Diencephalon (tissue), 1 donor: ENCODE measurements around the gene KAT8. TPM values are rescaled to one million over a fixed set of nuclear protein-coding genes. Genes with fewer than 3 reads are reported as not detected.

Source experiments
- small RNA-seq: library from RNA; depleted of rRNA; stranded (forward); fragments of <200 nt; gene quantifications from one replicate; pipeline ENCODE3, GENCODE V24; 2014
- total RNA-seq: library from RNA; depleted of rRNA; stranded (reverse); fragments of >200 nt; gene quantifications from one replicate; pipeline ENCODE4 v1.2.3, GENCODE V29; 2014

The KAT8 gene
- total RNA-seq: 37.4 TPM

GRCh38 chr16:31117384-31118222 is at the start of gene KAT8:
KAT8 (plus strand) TSS chr16:31117664; CDS start chr16:31117682, 18 bp downstream.

GRCh38 chr16:31073970-31074813 is 43.3 kb upstream of the KAT8 start, which contains the start of the genes ZNF646 and ZNF668:
ZNF646 (plus strand) TSS chr16:31074422; CDS start chr16:31076325, 1,903 bp downstream.
ZNF668 (minus strand) TSS chr16:31074240; CDS start chr16:31064459, 9,781 bp downstream.

GRCh38 chr16:31088459-31089183 is 28.8 kb upstream of the KAT8 start, which contains the start of gene PRSS53:
PRSS53 (minus strand) TSS chr16:31088943; CDS start chr16:31088809, 134 bp downstream.

GRCh38 chr16:31094424-31095120 is 22.9 kb upstream of the KAT8 start, which contains the start of gene VKORC1:
VKORC1 (minus strand) TSS chr16:31094797; CDS start chr16:31094729, 68 bp downstream.

GRCh38 chr16:31108035-31108793 is 9.2 kb upstream of the KAT8 start, which contains the start of gene BCKDK:
BCKDK (plus strand) TSS chr16:31108386; CDS start chr16:31109224, 838 bp downstream.

GRCh38 chr16:31135535-31136286 is 18.2 kb downstream of the KAT8 start, which contains the start of gene PRSS8:
PRSS8 (minus strand) TSS chr16:31135727; CDS start chr16:31135498, 229 bp downstream.

GRCh38 chr16:31149894-31150890 is 32.7 kb downstream of the KAT8 start, which contains the start of gene PRSS36:
PRSS36 (minus strand) TSS chr16:31150066; CDS start chr16:31150035, 31 bp downstream.

GRCh38 chr16:31179747-31180459 is 62.4 kb downstream of the KAT8 start, which contains the start of gene FUS:
FUS (plus strand) TSS chr16:31180139; CDS start chr16:31180215, 76 bp downstream.

Small RNAs within 50 kb of the gene (small RNA-seq; reads per million reads assigned to genes)
- not detected for gene AC009088.4
- not detected for gene NDUFA3P6

Other genes starting within 250 kb of the KAT8 start
- 45.4 TPM for gene BCL7C, start 223.6 kb upstream of the KAT8 start, total RNA-seq
- gene CTF1, start 221.1 kb upstream of the KAT8 start, total RNA-seq: 0.92 TPM
- 49.8 TPM for gene FBXL19, start 194.1 kb upstream of the KAT8 start, total RNA-seq
- gene ORAI3, start 168.6 kb upstream of the KAT8 start, total RNA-seq: 6.2 TPM
- gene SETD1A, start 159.9 kb upstream of the KAT8 start, total RNA-seq: 3.9 TPM
- gene HSD3B7, start 132.5 kb upstream of the KAT8 start, total RNA-seq: 3.5 TPM
- 49.4 TPM for gene STX1B, start 107.0 kb upstream of the KAT8 start, total RNA-seq
- gene STX4, start 84.1 kb upstream of the KAT8 start, total RNA-seq: 21.9 TPM
- 7.6 TPM for gene ZNF668, start 43.4 kb upstream of the KAT8 start, total RNA-seq
- gene ZNF646, start 43.2 kb upstream of the KAT8 start, total RNA-seq: 11.8 TPM
- 2.5 TPM for gene PRSS53, start 28.7 kb upstream of the KAT8 start, total RNA-seq
- gene VKORC1, start 22.9 kb upstream of the KAT8 start, total RNA-seq: 55.6 TPM
- gene BCKDK, start 9.3 kb upstream of the KAT8 start, total RNA-seq: 17.8 TPM
- gene PRSS8, start 18.1 kb downstream of the KAT8 start, total RNA-seq: not detected
- gene PRSS36, start 32.4 kb downstream of the KAT8 start, total RNA-seq: 2.8 TPM
- 64.4 TPM for gene FUS, start 62.5 kb downstream of the KAT8 start, total RNA-seq
- 7.4 TPM for gene PYCARD, start 85.1 kb downstream of the KAT8 start, total RNA-seq
- gene TRIM72, start 96.5 kb downstream of the KAT8 start, total RNA-seq: 0.69 TPM
- 0.92 TPM for gene PYDC1, start 99.5 kb downstream of the KAT8 start, total RNA-seq
- 4.6 TPM for gene ITGAM, start 142.3 kb downstream of the KAT8 start, total RNA-seq
- 3.0 TPM for gene ITGAX, start 237.5 kb downstream of the KAT8 start, total RNA-seq